Measurements from ENCODE around the gene CDC20B.

GRCh38 chr5:55073211-55073610 is 99.8 kb downstream of the CDC20B start:
- no peak for TF ChIP-seq ZNF274 (IDR thresholded peaks at IDR 0.05; ENCODE audit: low read depth, low read length)
- TF ChIP-seq YY1 (IDR thresholded peaks at IDR 0.05; ENCODE audit: insufficient read depth, insufficient read length), result no peak
- no peak for TF ChIP-seq SUZ12 (IDR thresholded peaks at IDR 0.05; ENCODE audit: extremely low read depth, insufficient read depth, insufficient read length)
